A673 (cell line): Measurements from ENCODE around the gene UNC13C. TPM values are rescaled to one million over a fixed set of nuclear protein-coding genes. Genes with fewer than 3 reads are reported as not detected.

ENCODE experiments used
- BruUV-seq: library from RNA; stranded (reverse); fragments of 400-500 nt; replicated peaks from 2 replicates; lab custom pipeline; 2021; lab: Mats Ljungman, UMichigan
- CTCF ChIA-PET: fragments of 300-600 bp; sonication (Branson Sonifier 250); formaldehyde crosslinking; loops from one replicate; lab custom pipeline; 2022; ENCODE audit warnings: antibody characterized with exemption; lab: Charles Lee
- POLR2A ChIA-PET: fragments of 300-600 bp; sonication (Branson Sonifier 250); formaldehyde crosslinking; loops from one replicate; lab custom pipeline; 2022; ENCODE audit warnings: antibody characterized with exemption; ENCODE audit not compliant: low non-redundant PET; lab: Charles Lee
- DNase-seq: peaks from one replicate; pipeline ENCODE4 v3.0.0-alpha.2; 2015; ENCODE audit warnings: low spot score
- H3K27ac ChIP-seq: fragments of 200-600 bp; sonication (generic); 2 replicates; pipeline ENCODE4 v1.5.1; 2016; ENCODE audit warnings: mixed run types, low read depth, mild to moderate bottlenecking, mixed read lengths, antibody characterized with exemption, low read length; ENCODE audit not compliant: poor library complexity, severe bottlenecking
- H3K27me3 ChIP-seq: fragments of 200-600 bp; sonication (generic); replicated peaks from 2 replicates; pipeline ENCODE4 v1.6.1; 2017; ENCODE audit warnings: mixed run types, low read depth, mild to moderate bottlenecking, mixed read lengths, antibody characterized with exemption, low read length; ENCODE audit not compliant: insufficient read depth, poor library complexity
- H3K36me3 ChIP-seq: fragments of 200-600 bp; sonication (generic); 2 replicates; pipeline ENCODE4 v1.6.1; 2016; ENCODE audit warnings: mixed run types, mild to moderate bottlenecking, mixed read lengths, antibody characterized with exemption, low read length; ENCODE audit not compliant: insufficient read depth, poor library complexity, severe bottlenecking
- H3K4me1 ChIP-seq: fragments of 200-600 bp; sonication (generic); 2 replicates; pipeline ENCODE4 v1.6.1; 2017; ENCODE audit warnings: mixed run types, mild to moderate bottlenecking, mixed read lengths, antibody characterized with exemption, low read length; ENCODE audit not compliant: insufficient read depth, poor library complexity, severe bottlenecking
- H3K4me3 ChIP-seq: fragments of 200-600 bp; sonication (generic); 2 replicates; pipeline ENCODE4 v1.5.1; 2016; ENCODE audit warnings: low read depth, mixed run types, mild to moderate bottlenecking, mixed read lengths, low read length; ENCODE audit not compliant: poor library complexity, severe bottlenecking
- H3K9me3 ChIP-seq: fragments of 200-600 bp; sonication (generic); 2 replicates; pipeline ENCODE4 v1.6.1; 2016; ENCODE audit warnings: mixed run types, low read depth, mild to moderate bottlenecking, mixed read lengths, antibody characterized with exemption, low read length; ENCODE audit not compliant: poor library complexity, severe bottlenecking
- CTCF ChIP-seq: fragments of 300-800, 200-600 bp; sonication (generic); conservative IDR thresholded peaks from 2 replicates; pipeline ENCODE4 v1.5.1; 2017; ENCODE audit warnings: low read depth, mild to moderate bottlenecking, antibody characterized with exemption, low read length, moderate library complexity, mixed read lengths
- EZH2 ChIP-seq: fragments of 200-600 bp; sonication (generic); IDR thresholded peaks from 2 replicates; pipeline ENCODE4 v1.6.1; 2017; ENCODE audit warnings: borderline replicate concordance, low read depth, mild to moderate bottlenecking, mixed read lengths, antibody characterized with exemption, low read length; ENCODE audit not compliant: poor library complexity, severe bottlenecking
- intact Hi-C: fragments of 100-400 bp; cut with micrococcal nuclease; formaldehyde crosslinking; loops from one replicate; pipeline ENCODE4 v1.10.0; 2022; ENCODE audit not compliant: unreplicated experiment
- total RNA-seq: library from RNA; stranded (reverse); gene quantifications from 2 replicates; pipeline ENCODE4 v1.2.3, GENCODE V29; 2021

UNC13C gene
- total RNA-seq, 1 experiment from 2014 or later, result not detected

- ChIA-PET POLR2A (no interaction called here), CTCF (no interaction called here)
- H3K36me3 ChIP-seq, result no peaks in the 10 kb centered on the region
- intact Hi-C loops, result no loop called here
- H3K4me3 ChIP-seq, result no peak overlapping the region
- H3K9me3 ChIP-seq, result no peaks in the 10 kb centered on the region
- no TSS peak for BruUV-seq
- no peaks in the 10 kb centered on the region for H3K27me3 ChIP-seq
- TF ChIP-seq EZH2, result no peak
- no peak overlapping the region for H3K27ac ChIP-seq
- no peaks in the 10 kb centered on the region for H3K4me1 ChIP-seq
- DNase-seq, result no peak
Measured at GRCh38 chr15:54277834-54278233, 299.6 kb downstream of the UNC13C start.

DNA sequence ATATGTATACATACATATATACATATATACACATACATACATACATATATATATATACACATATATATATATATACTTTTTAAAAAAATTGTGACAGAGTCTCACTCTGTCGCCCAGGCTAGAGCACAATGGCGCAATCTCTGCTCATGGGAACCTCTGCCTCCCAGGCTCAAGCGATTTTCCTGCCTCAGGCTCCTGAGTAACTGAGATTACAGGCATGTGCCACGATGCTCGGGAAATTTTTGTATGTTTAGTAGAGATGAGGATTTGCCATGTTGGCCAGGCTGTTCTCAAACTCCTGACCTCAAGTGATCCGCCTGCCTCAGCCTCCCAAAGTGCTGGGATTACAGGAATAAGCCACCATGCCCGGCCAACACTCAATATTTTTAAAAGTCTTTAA lies 302.5 kb downstream of the UNC13C start:
- Histone ChIP-seq H3K9me3 (no peaks in the 10 kb centered on the region), H3K4me1 (no peaks in the 10 kb centered on the region), H3K27me3 (no peaks in the 10 kb centered on the region), H3K36me3 (no peaks in the 10 kb centered on the region), H3K27ac (no peak overlapping the region), H3K4me3 (no peak overlapping the region)
- DNase-seq, result no peak
- POLR2A ChIA-PET, result no interaction called here
- TF ChIP-seq CTCF (no peak), EZH2 (no peak)
- no TSS peak for BruUV-seq
- intact Hi-C loops, result no loop called here
- CTCF ChIA-PET, result no interaction called here

DNA sequence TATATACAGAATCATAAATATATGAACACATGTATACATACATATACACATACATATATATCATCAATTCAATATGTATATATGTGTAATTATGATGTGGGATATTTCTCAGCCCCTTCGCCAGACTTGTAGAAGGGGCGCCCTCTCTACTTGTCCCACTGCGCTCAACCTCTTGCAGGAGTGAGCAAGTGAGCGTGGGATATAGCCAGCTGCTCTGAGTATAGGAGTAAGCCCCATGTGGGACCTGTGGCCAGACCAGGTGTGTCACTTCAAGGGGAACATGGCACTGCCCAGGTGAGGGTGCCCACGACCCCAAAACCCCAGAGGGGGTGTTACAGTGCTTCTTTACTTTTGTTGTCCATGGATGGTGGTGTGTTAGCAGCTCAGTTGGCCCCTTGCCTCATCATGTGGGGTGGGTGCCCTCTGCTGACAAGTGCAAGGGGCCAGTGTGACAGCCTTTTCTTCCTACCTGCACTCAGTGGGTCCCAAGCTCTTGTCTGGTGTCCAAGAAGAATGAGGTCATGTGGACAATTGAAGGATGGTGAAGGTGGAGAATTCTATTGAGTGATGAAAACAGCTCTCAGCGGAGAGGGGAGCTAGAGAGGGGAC lies 304.1 kb downstream of the UNC13C start:
- no TSS peak for BruUV-seq
- H3K4me3 ChIP-seq, result no peak overlapping the region
- no peak for TF ChIP-seq CTCF
- TF ChIP-seq EZH2, result no peak
- ChIA-PET POLR2A (no interaction called here), CTCF (no interaction called here)
- no peak overlapping the region for H3K27ac ChIP-seq
- no peak for DNase-seq
- H3K9me3 ChIP-seq, result no peaks in the 10 kb centered on the region
- no peaks in the 10 kb centered on the region for H3K4me1 ChIP-seq
- no peaks in the 10 kb centered on the region for H3K27me3 ChIP-seq
- intact Hi-C loops, result no loop called here
- H3K36me3 ChIP-seq, result no peaks in the 10 kb centered on the region

GRCh38 chr15:54288049-54288448 lies 309.8 kb downstream of the UNC13C start:
- Histone ChIP-seq H3K4me1 (no peaks in the 10 kb centered on the region), H3K27me3 (no peaks in the 10 kb centered on the region), H3K4me3 (no peak overlapping the region), H3K9me3 (no peaks in the 10 kb centered on the region), H3K36me3 (no peaks in the 10 kb centered on the region), H3K27ac (no peak overlapping the region)
- no peak for DNase-seq
- TF ChIP-seq CTCF (no peak), EZH2 (no peak)
- CTCF ChIA-PET, result no interaction called here
- intact Hi-C loops, result no loop called here
- POLR2A ChIA-PET, result no interaction called here
- no TSS peak for BruUV-seq
